SK-MEL-5 (cell line): ENCODE results near the gene LIF. TPM values are rescaled to one million over a fixed set of nuclear protein-coding genes. Genes with fewer than 3 reads are reported as not detected.
A peak's percentile ranks its signal among the peaks of the same experiment; 100 is the strongest.
"Not testable (repeated sequence)": the region's sequence is repeated elsewhere in the genome, so short reads cannot be mapped to it uniquely, and the experiment has no call there.

ENCODE experiments used
- DNase-seq: peaks from one replicate; pipeline ENCODE4 v3.0.0-alpha.2; 2016; ENCODE audit warnings: low read depth, low spot score
- in situ Hi-C: cut with HindIII; loops from 2 replicates; pipeline ENCODE4 v1.10.0; 2016; ENCODE audit warnings: low sequenced_read_pairs, high pct_unique_total_duplicates, low pct_unique_long_range_greater_than_20kb
- total RNA-seq: library from RNA; depleted of rRNA; stranded (reverse); fragments of >200 nt; shearing (Covaris generic); gene quantifications from 2 replicates; pipeline ENCODE4 v1.2.3, GENCODE V29; 2014

The LIF gene
- total RNA-seq, 1 experiment from 2014 or later = 3.2 TPM

GRCh38 chr22:30224161-30224857, 22.2 kb downstream of the LIF start:
- in situ Hi-C loops = no loop called here
- no peak for DNase-seq

GRCh38 chr22:30223303-30223702, 23.3 kb downstream of the LIF start:
- no peak for DNase-seq
- in situ Hi-C loops = no loop called here

GRCh38 chr22:30222321-30222720, 24.2 kb downstream of the LIF start:
- in situ Hi-C loops = no loop called here
- DNase-seq = no peak

- DNase-seq = no peak
- in situ Hi-C loops = no loop called here
Observed at GRCh38 chr22:30221121-30221992, 25.2 kb downstream of the LIF start.

GRCh38 chr22:30220338-30221012, 26.1 kb downstream of the LIF start:
- DNase-seq = no peak
- in situ Hi-C loops = no loop called here

GRCh38 chr22:30219668-30220278, 26.8 kb downstream of the LIF start:
- in situ Hi-C loops = no loop called here

GRCh38 chr22:30219049-30219654, 27.4 kb downstream of the LIF start:
- in situ Hi-C loops = no loop called here
- DNase-seq = no peak

More at GRCh38 chr22:30219668-30220278, 26.8 kb downstream of the LIF start:
- DNase-seq = no peak

GRCh38 chr22:30217698-30218560, 28.6 kb downstream of the LIF start:
- in situ Hi-C loops = no loop called here
- no peak for DNase-seq

- DNase-seq = no peak
- in situ Hi-C loops = no loop called here
Observed at GRCh38 chr22:30216710-30217109, 29.8 kb downstream of the LIF start.

GRCh38 chr22:30216272-30216671, 30.3 kb downstream of the LIF start:
- DNase-seq, in situ Hi-C loops: not testable (repeated sequence)

GRCh38 chr22:30214703-30215407, 31.7 kb downstream of the LIF start:
- no peak for DNase-seq
- in situ Hi-C loops = no loop called here

- in situ Hi-C loops = no loop called here
- DNase-seq = no peak
Observed at GRCh38 chr22:30212996-30213441, 33.5 kb downstream of the LIF start.

- in situ Hi-C loops = no loop called here
- peak; percentile 94 for DNase-seq
Observed at GRCh38 chr22:30212363-30212995, 34.1 kb downstream of the LIF start.

GRCh38 chr22:30211124-30211820, 35.3 kb downstream of the LIF start:
- in situ Hi-C loops = no loop called here
- DNase-seq = no peak

- DNase-seq = peak; percentile 98
- in situ Hi-C loops = no loop called here
Observed at GRCh38 chr22:30210235-30210909, 36.2 kb downstream of the LIF start.
